ENCODE results near the gene IRF2BPL. TPM values are rescaled to one million over a fixed set of nuclear protein-coding genes. Genes with fewer than 3 reads are reported as not detected.

The IRF2BPL gene
- total and polyA plus RNA-seq, 9 of the 15 experiments (the other 6 are each of a cell fraction or from before 2014, with no cell fraction given), result 0.52 to 21.6 (median 2.5) TPM

GRCh38 chr14:77039285-77040058 is 11.0 kb upstream of the IRF2BPL start:
- BruUV-seq (replicated peaks), result no TSS peak
- WGBS (ENCODE audit: insufficient coverage, low coverage, missing lambda C conversion rate), result 13% methylated on average over 9 of the region's 10 CpGs
- H3K9me1 ChIP-seq (ENCODE audit: control insufficient read depth, insufficient read depth, low read length), result no peaks in the 10 kb centered on the region
- peak overlapping the region; percentile 78 for H3K4me2 ChIP-seq (ENCODE audit: insufficient read depth, low read length)
- peak overlapping the region; percentile 30 for H3K4me3 ChIP-seq
- ChIA-PET POLR2A (interaction anchor here (0.6 to 3.0 kb wide), 7 partner anchors 10 to 255 kb away, joined by 3 to 19 read pairs (median 3); partner anchors contain the start of gene IRF2BPL), CTCF (ENCODE audit: low intra/inter-chr PET ratio) (interaction anchor here (0.6 kb wide), 1 partner anchor 48 kb away, joined by 6 read pairs; no protein-coding TSS in a partner anchor)
- H3K27ac ChIP-seq (ENCODE audit: extremely low read depth, low read depth, low read length), result peak overlapping the region; percentile 96
- no peaks in the 10 kb centered on the region for H4K20me1 ChIP-seq (replicated peaks; ENCODE audit: control insufficient read depth, insufficient read depth, low read length)
- DNase-seq (ENCODE audit: extremely low read depth in 1 of 4, low spot score in 3 of 4), result no peak
- H3K79me2 ChIP-seq (ENCODE audit: control insufficient read depth, insufficient read depth, low read length), result no peaks in the 10 kb centered on the region
- in situ Hi-C loops (cut with MboI), result no loop called here
- intact Hi-C loops (cut with micrococcal nuclease), result loop anchor here (1.0 to 5.0 kb wide), 2 partner anchors 11 to 77 kb away; partner anchors contain the start of gene IRF2BPL
- peak; percentile 19 for TF ChIP-seq KDM5B (IDR thresholded peaks at IDR 0.05; ENCODE audit: insufficient replicate concordance, low read depth, low read length)
- 0 out of 2 replicates have a peak, but pooled peaks have one; percentile 33 for TF ChIP-seq KAT7 (CRISPR knock-in tag; IDR thresholded peaks at IDR 0.05; ENCODE audit: borderline replicate concordance)
- TF ChIP-seq BRD9 (IDR thresholded peaks at IDR 0.05; ENCODE audit: low read depth, partially characterized antibody), result peak; percentile 33
- peak; percentile 69; the same call in 1 of the 2 replicates for TF ChIP-seq NFRKB (IDR thresholded peaks at IDR 0.05; ENCODE audit: low read depth)
- TF ChIP-seq BACH1 (tag; IDR thresholded peaks at IDR 0.05), result no peak
- no peak for TF ChIP-seq TFAM (CRISPR knock-in tag; conservative IDR thresholded peaks at IDR 0.05)
- TF ChIP-seq NFE2 (IDR thresholded peaks at IDR 0.05; ENCODE audit: low read depth), result no peak
- TF ChIP-seq SUPT5H (IDR thresholded peaks at IDR 0.05), result peak; percentile 53; the same call in 1 of the 2 replicates
- TF ChIP-seq RBM39 (optimal IDR thresholded peaks at IDR 0.05; ENCODE audit: low read depth, low read length), result no peak
- TF ChIP-seq NUFIP1 (IDR thresholded peaks at IDR 0.05; ENCODE audit: partially characterized antibody), result no peak
- TF ChIP-seq FOXA1 (IDR thresholded peaks at IDR 0.05; ENCODE audit: borderline replicate concordance), result no peak
- no peak for TF ChIP-seq U2AF2 (optimal IDR thresholded peaks at IDR 0.05; ENCODE audit: low read depth, low read length)
- H3K4me1 ChIP-seq (replicated peaks in 1 of 2; ENCODE audit: control insufficient read depth in 2 of 2, insufficient read depth in 2 of 2, low read length in 2 of 2), result peaks cover 51 to 66% of the 10 kb centered on the region in 2 experiments
- peak; percentile 59 for FAIRE-seq
- H3K36me3 ChIP-seq (ENCODE audit: control insufficient read depth, insufficient read depth, low read length), result no peaks in the 10 kb centered on the region
- no peaks in the 10 kb centered on the region for H3K27me3 ChIP-seq (ENCODE audit: control insufficient read depth in 2 of 2, insufficient read depth in 2 of 2, low read length in 2 of 2)
- H3K9ac ChIP-seq (ENCODE audit: insufficient read depth in 1 of 2, low read depth in 2 of 2, low read length in 2 of 2), result peak overlapping the region; percentile 83 to 86; a peak in 3 of 4 replicates
- ATAC-seq, result peak; percentile 10
- H3K9me3 ChIP-seq (replicated peaks; ENCODE audit: control insufficient read depth, insufficient read depth, low read depth, low read length), result no peaks in the 10 kb centered on the region
- peak overlapping the region; percentile 87 for H2AFZ ChIP-seq (ENCODE audit: low read depth, low read length)

Data from K562 (cell line).